ENCODE data around the gene CDK19.

CDK19 gene

DNA sequence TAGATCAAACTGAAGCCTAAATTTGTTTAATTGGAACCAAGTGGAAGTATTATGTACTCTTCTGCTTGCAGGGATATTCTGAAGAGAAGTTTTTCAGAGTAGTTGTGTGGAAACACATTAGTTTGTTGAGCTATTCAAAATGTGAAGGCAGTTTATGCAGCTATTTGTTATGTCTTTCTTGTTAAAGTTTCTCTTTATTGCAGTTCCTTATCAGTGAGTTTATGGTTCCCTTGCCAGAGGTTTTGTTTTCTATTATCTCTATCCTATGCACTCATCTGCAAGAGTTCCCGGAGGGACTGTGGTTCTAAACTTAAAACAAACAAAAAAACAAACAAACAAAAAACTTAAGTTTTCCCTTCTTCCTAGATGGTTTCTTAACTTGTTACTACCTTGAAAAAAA is 195.2 kb downstream of the CDK19 start:
- no peak overlapping the region for H3K14ac ChIP-seq (ENCODE audit: low read length in 2 of 2)
- no peak overlapping the region for H3K4ac ChIP-seq (ENCODE audit: low read depth in 1 of 2, low read length in 2 of 2)
- DNase-seq: no peak
- no peak overlapping the region for H4K91ac ChIP-seq (ENCODE audit: low read length)
- H2BK12ac ChIP-seq (ENCODE audit: low read length in 2 of 2): no peak overlapping the region
- no peak overlapping the region for H4K8ac ChIP-seq (ENCODE audit: low read length)
- no peak overlapping the region for H3K27ac ChIP-seq (ENCODE audit: low read length, poor library complexity, severe bottlenecking)
- H2AK5ac ChIP-seq (ENCODE audit: low read length, severe bottlenecking): no peak overlapping the region
- H3K9me3 ChIP-seq (ENCODE audit: control insufficient read depth, low read length): no peaks in the 10 kb centered on the region
- H3K18ac ChIP-seq (ENCODE audit: low read depth in 1 of 2, low read length in 2 of 2): no peak overlapping the region
- H3K4me2 ChIP-seq (ENCODE audit: low read length, poor library complexity, severe bottlenecking): no peak overlapping the region
- H2BK15ac ChIP-seq (ENCODE audit: low read depth, poor library complexity, severe bottlenecking): no peak overlapping the region
- H2BK5ac ChIP-seq (ENCODE audit: low read depth, low read length, poor library complexity, severe bottlenecking): no peak overlapping the region
- no peak overlapping the region for H2BK120ac ChIP-seq (ENCODE audit: low read depth, low read length)
- no peak overlapping the region for H3K9ac ChIP-seq (ENCODE audit: low read length)
- no peak overlapping the region for H3K23ac ChIP-seq (ENCODE audit: low read length in 2 of 2)
- H3K27me3 ChIP-seq (ENCODE audit: control insufficient read depth in 1 of 2, insufficient read depth in 1 of 2, low read length in 2 of 2): no peaks in the 10 kb centered on the region
- peaks cover 11 to 42% of the 10 kb centered on the region in 2 experiments for H3K36me3 ChIP-seq (ENCODE audit: control insufficient read depth in 1 of 2, insufficient read depth in 2 of 2, low read depth in 1 of 2, low read length in 2 of 2)
- peaks cover 2% of the 10 kb centered on the region for H3K4me1 ChIP-seq (ENCODE audit: control insufficient read depth, insufficient read depth, low read depth, low read length)
- H3K79me1 ChIP-seq (replicated peaks; ENCODE audit: low read length, poor library complexity, severe bottlenecking): peaks cover 4% of the 10 kb centered on the region
- H3K4me3 ChIP-seq (ENCODE audit: insufficient read depth in 1 of 2, low read depth in 1 of 2, low read length in 2 of 2): no peak overlapping the region
- 64% methylated on average over 1 of the region's 1 CpG for WGBS
- H2AFZ ChIP-seq (ENCODE audit: low read depth, low read length): no peak overlapping the region

DNA sequence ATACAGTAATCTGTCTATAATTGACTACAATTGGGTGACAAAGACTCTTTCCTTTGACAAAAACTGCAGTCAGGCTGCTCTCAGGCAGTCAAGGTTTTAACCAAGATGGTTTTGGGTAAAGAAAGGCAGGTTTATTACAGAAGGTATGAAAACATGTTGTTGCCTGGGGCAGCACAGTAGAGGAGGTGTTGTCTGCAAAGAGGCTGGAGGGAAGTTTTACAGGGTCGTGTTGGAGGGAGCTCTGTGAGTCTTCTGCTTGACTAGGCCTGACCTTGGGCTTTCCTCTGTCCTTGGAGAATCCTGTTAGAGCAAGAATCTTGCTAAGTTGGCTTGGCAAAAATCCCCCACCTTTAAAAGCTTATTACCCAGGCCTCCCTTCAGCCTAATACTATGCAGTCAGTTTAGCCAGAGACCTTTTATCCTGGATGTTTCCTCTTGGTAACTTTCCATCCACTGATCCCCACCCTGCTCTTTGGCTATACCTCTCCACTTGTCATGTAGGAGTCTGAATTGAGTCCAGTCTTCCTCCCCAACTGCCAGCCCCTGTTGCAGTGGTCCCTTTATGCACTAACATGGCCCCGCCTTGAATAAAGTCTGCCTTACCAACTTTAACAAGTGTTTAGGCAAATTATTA is 195.9 kb downstream of the CDK19 start:
- no peak overlapping the region for H3K14ac ChIP-seq (ENCODE audit: low read length in 2 of 2)
- no peaks in the 10 kb centered on the region for H3K27me3 ChIP-seq (ENCODE audit: control insufficient read depth in 1 of 2, insufficient read depth in 1 of 2, low read length in 2 of 2)
- no peak overlapping the region for H2BK5ac ChIP-seq (ENCODE audit: low read depth, low read length, poor library complexity, severe bottlenecking)
- H3K4me3 ChIP-seq (ENCODE audit: insufficient read depth in 1 of 2, low read depth in 1 of 2, low read length in 2 of 2): no peak overlapping the region
- H3K4me2 ChIP-seq (ENCODE audit: low read length, poor library complexity, severe bottlenecking): no peak overlapping the region
- no peak overlapping the region for H3K18ac ChIP-seq (ENCODE audit: low read depth in 1 of 2, low read length in 2 of 2)
- H4K8ac ChIP-seq (ENCODE audit: low read length): no peak overlapping the region
- no peak overlapping the region for H3K27ac ChIP-seq (ENCODE audit: low read length, poor library complexity, severe bottlenecking)
- H3K9me3 ChIP-seq (ENCODE audit: control insufficient read depth, low read length): no peaks in the 10 kb centered on the region
- H2AFZ ChIP-seq (ENCODE audit: low read depth, low read length): no peak overlapping the region
- H3K23ac ChIP-seq (ENCODE audit: low read length in 2 of 2): no peak overlapping the region
- peaks cover 12 to 46% of the 10 kb centered on the region in 2 experiments for H3K36me3 ChIP-seq (ENCODE audit: control insufficient read depth in 1 of 2, insufficient read depth in 2 of 2, low read depth in 1 of 2, low read length in 2 of 2)
- peaks cover 4% of the 10 kb centered on the region for H3K79me1 ChIP-seq (replicated peaks; ENCODE audit: low read length, poor library complexity, severe bottlenecking)
- H2AK5ac ChIP-seq (ENCODE audit: low read length, severe bottlenecking): no peak overlapping the region
- no peak overlapping the region for H2BK120ac ChIP-seq (ENCODE audit: low read depth, low read length)
- WGBS: 57% methylated on average over 1 of the region's 2 CpGs
- no peak overlapping the region for H4K91ac ChIP-seq (ENCODE audit: low read length)
- no peak overlapping the region for H3K4ac ChIP-seq (ENCODE audit: low read depth in 1 of 2, low read length in 2 of 2)
- DNase-seq: no peak
- peaks cover 2% of the 10 kb centered on the region for H3K4me1 ChIP-seq (ENCODE audit: control insufficient read depth, insufficient read depth, low read depth, low read length)
- H3K9ac ChIP-seq (ENCODE audit: low read length): no peak overlapping the region
- no peak overlapping the region for H2BK12ac ChIP-seq (ENCODE audit: low read length in 2 of 2)
- H2BK15ac ChIP-seq (ENCODE audit: low read depth, poor library complexity, severe bottlenecking): no peak overlapping the region

DNA sequence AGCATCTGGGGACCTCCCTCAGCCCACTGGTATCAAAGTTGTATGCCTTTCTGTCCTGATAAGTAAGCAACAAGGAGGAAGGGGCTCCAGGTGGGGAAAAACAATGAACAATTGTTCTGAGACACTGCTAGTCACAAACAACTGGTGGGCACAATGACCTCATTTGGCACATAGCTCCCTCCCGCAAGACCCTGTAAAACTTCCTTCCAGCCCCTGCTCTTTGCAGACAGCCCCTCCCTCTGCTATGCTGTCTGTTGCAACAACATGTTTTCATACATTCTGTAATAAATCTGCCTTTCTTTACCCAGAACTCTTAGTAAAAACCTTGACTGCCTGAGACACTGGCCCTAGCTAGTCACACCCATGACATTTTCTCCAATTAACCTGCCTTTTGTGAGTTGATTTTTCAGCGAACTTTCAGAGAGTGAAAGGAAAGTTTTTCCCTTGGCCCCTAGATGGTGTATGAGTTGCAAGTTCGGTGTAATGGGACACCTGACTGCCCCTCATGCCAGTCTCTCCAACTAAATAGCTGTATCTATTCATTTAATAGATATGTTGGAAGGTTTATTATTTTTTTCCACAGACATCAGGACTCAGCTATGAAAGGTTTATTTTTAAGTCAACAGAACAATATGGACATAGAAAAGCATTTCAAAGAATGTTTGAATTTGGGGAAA is 196.5 kb downstream of the CDK19 start:
- no peak overlapping the region for H3K9ac ChIP-seq (ENCODE audit: low read length)
- H3K4ac ChIP-seq (ENCODE audit: low read depth in 1 of 2, low read length in 2 of 2): no peak overlapping the region
- no peaks in the 10 kb centered on the region for H3K9me3 ChIP-seq (ENCODE audit: control insufficient read depth, low read length)
- H2BK12ac ChIP-seq (ENCODE audit: low read length in 2 of 2): no peak overlapping the region
- H2BK15ac ChIP-seq (ENCODE audit: low read depth, poor library complexity, severe bottlenecking): no peak overlapping the region
- H2BK5ac ChIP-seq (ENCODE audit: low read depth, low read length, poor library complexity, severe bottlenecking): no peak overlapping the region
- H4K8ac ChIP-seq (ENCODE audit: low read length): no peak overlapping the region
- H2AK5ac ChIP-seq (ENCODE audit: low read length, severe bottlenecking): no peak overlapping the region
- no peak overlapping the region for H3K18ac ChIP-seq (ENCODE audit: low read depth in 1 of 2, low read length in 2 of 2)
- H4K91ac ChIP-seq (ENCODE audit: low read length): no peak overlapping the region
- no peak overlapping the region for H2BK120ac ChIP-seq (ENCODE audit: low read depth, low read length)
- peaks cover 15 to 53% of the 10 kb centered on the region in 2 experiments for H3K36me3 ChIP-seq (ENCODE audit: control insufficient read depth in 1 of 2, insufficient read depth in 2 of 2, low read depth in 1 of 2, low read length in 2 of 2)
- WGBS: 88% methylated on average over 1 of the region's 3 CpGs
- H3K27ac ChIP-seq (ENCODE audit: low read length, poor library complexity, severe bottlenecking): no peak overlapping the region
- H3K4me3 ChIP-seq (ENCODE audit: insufficient read depth in 1 of 2, low read depth in 1 of 2, low read length in 2 of 2): no peak overlapping the region
- H3K4me1 ChIP-seq (ENCODE audit: control insufficient read depth, insufficient read depth, low read depth, low read length): peaks cover 2% of the 10 kb centered on the region
- peak; percentile 7 for DNase-seq
- no peaks in the 10 kb centered on the region for H3K27me3 ChIP-seq (ENCODE audit: control insufficient read depth in 1 of 2, insufficient read depth in 1 of 2, low read length in 2 of 2)
- H3K4me2 ChIP-seq (ENCODE audit: low read length, poor library complexity, severe bottlenecking): no peak overlapping the region
- no peak overlapping the region for H3K14ac ChIP-seq (ENCODE audit: low read length in 2 of 2)
- peaks cover 4% of the 10 kb centered on the region for H3K79me1 ChIP-seq (replicated peaks; ENCODE audit: low read length, poor library complexity, severe bottlenecking)
- H3K23ac ChIP-seq (ENCODE audit: low read length in 2 of 2): no peak overlapping the region
- H2AFZ ChIP-seq (ENCODE audit: low read depth, low read length): no peak overlapping the region

DNA sequence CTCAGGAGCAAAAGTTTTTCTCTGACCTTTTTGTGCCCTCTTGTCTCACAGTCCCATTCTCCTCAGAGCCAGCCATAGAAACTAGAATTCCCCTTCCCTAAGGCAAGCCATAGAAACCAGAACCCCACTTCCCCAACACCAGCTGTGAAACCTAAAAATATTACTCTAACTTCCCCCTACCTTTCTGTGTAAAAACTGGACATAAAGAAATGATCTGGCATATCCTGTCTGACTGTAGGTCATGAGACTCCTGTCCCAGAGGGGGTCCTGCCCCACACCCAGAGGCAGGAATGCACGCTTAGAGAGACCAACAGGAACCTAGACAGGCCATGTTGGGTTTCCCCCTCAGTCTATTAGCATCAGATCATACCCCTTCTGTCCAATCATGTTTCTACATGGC is 198.2 kb downstream of the CDK19 start:
- Histone ChIP-seq H3K14ac (ENCODE audit: low read length in 2 of 2) (no peak overlapping the region), H3K4me2 (ENCODE audit: low read length, poor library complexity, severe bottlenecking) (no peak overlapping the region), H3K4me1 (ENCODE audit: control insufficient read depth, insufficient read depth, low read depth, low read length) (peaks cover 2% of the 10 kb centered on the region), H2BK12ac (ENCODE audit: low read length in 2 of 2) (no peak overlapping the region), H3K4me3 (ENCODE audit: insufficient read depth in 1 of 2, low read depth in 1 of 2, low read length in 2 of 2) (no peak overlapping the region), H3K9ac (ENCODE audit: low read length) (no peak overlapping the region), H3K27me3 (ENCODE audit: control insufficient read depth in 1 of 2, insufficient read depth in 1 of 2, low read length in 2 of 2) (no peaks in the 10 kb centered on the region), H2BK120ac (ENCODE audit: low read depth, low read length) (no peak overlapping the region), H3K18ac (ENCODE audit: low read depth in 1 of 2, low read length in 2 of 2) (no peak overlapping the region), H2BK5ac (ENCODE audit: low read depth, low read length, poor library complexity, severe bottlenecking) (no peak overlapping the region), H3K36me3 (ENCODE audit: control insufficient read depth in 1 of 2, insufficient read depth in 2 of 2, low read depth in 1 of 2, low read length in 2 of 2) (peaks cover 15 to 50% of the 10 kb centered on the region in 2 experiments), H3K9me3 (ENCODE audit: control insufficient read depth, low read length) (no peaks in the 10 kb centered on the region), H2AK5ac (ENCODE audit: low read length, severe bottlenecking) (no peak overlapping the region), H2BK15ac (ENCODE audit: low read depth, poor library complexity, severe bottlenecking) (no peak overlapping the region), H2AFZ (ENCODE audit: low read depth, low read length) (no peak overlapping the region), H3K79me1 (replicated peaks; ENCODE audit: low read length, poor library complexity, severe bottlenecking) (peaks cover 4% of the 10 kb centered on the region), H4K8ac (ENCODE audit: low read length) (no peak overlapping the region), H4K91ac (ENCODE audit: low read length) (no peak overlapping the region), H3K4ac (ENCODE audit: low read depth in 1 of 2, low read length in 2 of 2) (no peak overlapping the region), H3K23ac (ENCODE audit: low read length in 2 of 2) (no peak overlapping the region), H3K27ac (ENCODE audit: low read length, poor library complexity, severe bottlenecking) (no peak overlapping the region)
- no peak for DNase-seq
- WGBS: 100% methylated on average over 1 of the region's 1 CpG
